ENCODE measurements around the gene C2CD2.

C2CD2 gene

GRCh38 chr21:41881051-41881450, 72.8 kb downstream of the C2CD2 start:
- no peak for DNase-seq

- DNase-seq = no peak
Observed at GRCh38 chr21:41880153-41880552, 73.7 kb downstream of the C2CD2 start.

- peak; percentile 81 for DNase-seq
Observed at GRCh38 chr21:41879190-41879998, 74.4 kb downstream of the C2CD2 start, which contains the start of gene PRDM15. Gene PRDM15, minus strand, starts transcription at chr21:41879344. Its CDS starts 18,981 bp downstream, at chr21:41860363.

- DNase-seq = peak; percentile 86
Observed at GRCh38 chr21:41878831-41879189, 75.0 kb downstream of the C2CD2 start.

- peak; percentile 33 for DNase-seq
Observed at GRCh38 chr21:41877901-41878830, 75.7 kb downstream of the C2CD2 start.

- DNase-seq = no peak
Observed at GRCh38 chr21:41876928-41877652, 76.7 kb downstream of the C2CD2 start.

GRCh38 chr21:41876396-41876795, 77.4 kb downstream of the C2CD2 start:
- DNase-seq = no peak

- no peak for DNase-seq
Observed at GRCh38 chr21:41875086-41875485, 78.7 kb downstream of the C2CD2 start.

- DNase-seq = no peak
Observed at GRCh38 chr21:41874611-41875010, 79.2 kb downstream of the C2CD2 start.

GRCh38 chr21:41873426-41873825, 80.4 kb downstream of the C2CD2 start:
- DNase-seq = no peak

- no peak for DNase-seq
Observed at GRCh38 chr21:41873005-41873404, 80.8 kb downstream of the C2CD2 start.

- no peak for DNase-seq
Observed at GRCh38 chr21:41871293-41872030, 82.4 kb downstream of the C2CD2 start.

- DNase-seq = no peak
Observed at GRCh38 chr21:41869771-41870170, 84.0 kb downstream of the C2CD2 start.

- no peak for DNase-seq
Observed at GRCh38 chr21:41868062-41868710, 85.6 kb downstream of the C2CD2 start.

GRCh38 chr21:41867313-41867712, 86.5 kb downstream of the C2CD2 start:
- no peak for DNase-seq

GRCh38 chr21:41866274-41866809, 87.5 kb downstream of the C2CD2 start:
- DNase-seq = no peak

- no peak for DNase-seq
Observed at GRCh38 chr21:41865002-41865777, 88.6 kb downstream of the C2CD2 start.

GRCh38 chr21:41864311-41865001, 89.4 kb downstream of the C2CD2 start:
- DNase-seq = no peak

- DNase-seq = no peak
Observed at GRCh38 chr21:41863439-41863740, 90.4 kb downstream of the C2CD2 start.

GRCh38 chr21:41861987-41862386, 91.8 kb downstream of the C2CD2 start:
- no peak for DNase-seq

Data from CD4-positive, alpha-beta T cell treated with Interleukin-10 for 1 hour (primary cell).